ENCODE results near the gene KDM1B. TPM values are rescaled to one million over a fixed set of nuclear protein-coding genes. Genes with fewer than 3 reads are reported as not detected.

The KDM1B gene
- total and polyA plus RNA-seq, 9 of the 15 experiments (the other 6 are each of a cell fraction or from before 2014, with no cell fraction given), result 1.4 to 58.9 (median 36.3) TPM

- Histone ChIP-seq H3K27me3 (ENCODE audit: control insufficient read depth in 2 of 2, insufficient read depth in 2 of 2, low read length in 2 of 2) (no peaks in the 10 kb centered on the region; a peak in 1 of 5 replicates), H3K9ac (ENCODE audit: insufficient read depth in 1 of 2, low read depth in 2 of 2, low read length in 2 of 2) (no peak overlapping the region), H3K9me1 (ENCODE audit: control insufficient read depth, insufficient read depth, low read length) (no peaks in the 10 kb centered on the region), H3K79me2 (ENCODE audit: control insufficient read depth, insufficient read depth, low read length) (no peaks in the 10 kb centered on the region), H4K20me1 (replicated peaks; ENCODE audit: control insufficient read depth, insufficient read depth, low read length) (no peaks in the 10 kb centered on the region), H3K4me2 (ENCODE audit: insufficient read depth, low read length) (no peak overlapping the region), H3K27ac (ENCODE audit: extremely low read depth, low read depth, low read length) (no peak overlapping the region), H3K4me1 (replicated peaks in 1 of 2; ENCODE audit: control insufficient read depth in 2 of 2, insufficient read depth in 2 of 2, low read length in 2 of 2) (peaks cover 0 to 3% of the 10 kb centered on the region in 2 experiments; a peak in 1 of 5 replicates), H3K36me3 (ENCODE audit: control insufficient read depth, insufficient read depth, low read length) (no peaks in the 10 kb centered on the region), H3K4me3 (no peak overlapping the region), H2AFZ (ENCODE audit: low read depth, low read length) (peak overlapping the region; percentile 22; the same call in 1 of the 2 replicates), H3K9me3 (replicated peaks; ENCODE audit: control insufficient read depth, insufficient read depth, low read depth, low read length) (no peaks in the 10 kb centered on the region)
- intact Hi-C loops (cut with micrococcal nuclease), result loop anchor here (5.0 kb wide), 1 partner anchor 528 kb away; no protein-coding TSS in a partner anchor
- FAIRE-seq, result no peak
- ChIA-PET CTCF (ENCODE audit: low intra/inter-chr PET ratio) (no interaction called here), POLR2A (interaction anchor here (0.6 to 1.0 kb wide), 2 partner anchors 13 to 44 kb away, joined by 3 read pairs; no protein-coding TSS in a partner anchor)
- no peak for DNase-seq (ENCODE audit: extremely low read depth in 1 of 4, low spot score in 3 of 4)
- in situ Hi-C loops (cut with MboI), result no loop called here
- no peak for TF ChIP-seq XRCC4 (IDR thresholded peaks at IDR 0.05; ENCODE audit: extremely low read depth, insufficient read depth, insufficient read length)
- TF ChIP-seq GATAD2B (IDR thresholded peaks at IDR 0.05; ENCODE audit: borderline replicate concordance), result no peak
- peak; percentile 42; the same call in 1 of the 2 replicates for TF ChIP-seq SPI1 (IDR thresholded peaks at IDR 0.05; ENCODE audit: borderline replicate concordance, low read depth, low read length)
- no peak for TF ChIP-seq NFIC (IDR thresholded peaks at IDR 0.05)
- TF ChIP-seq FOXK2 (conservative IDR thresholded peaks at IDR 0.05 in 1 of 2, IDR thresholded peaks at IDR 0.05 in 1 of 2; ENCODE audit: low read depth in 2 of 2), result no peak
- TF ChIP-seq HEY1 (CRISPR knock-in tag; IDR thresholded peaks at IDR 0.05; ENCODE audit: borderline replicate concordance), result no peak
- no peak for TF ChIP-seq RCOR1 (IDR thresholded peaks at IDR 0.05; ENCODE audit: borderline replicate concordance in 1 of 2, low read depth in 2 of 2, low read length in 2 of 2)
- TF ChIP-seq MTA1 (IDR thresholded peaks at IDR 0.05; ENCODE audit: borderline replicate concordance), result no peak
- TF ChIP-seq CBFA2T3 (IDR thresholded peaks at IDR 0.05), result no peak
- TF ChIP-seq ZNF316 (IDR thresholded peaks at IDR 0.05), result peak; percentile 22; the same call in 1 of the 2 replicates
- 23% methylated on average over 2 of the region's 2 CpGs for WGBS (ENCODE audit: insufficient coverage, low coverage, missing lambda C conversion rate)
- no TSS peak for BruUV-seq (replicated peaks)
- ATAC-seq, result no peak
Measured at GRCh38 chr6:18115356-18115755, 39.9 kb upstream of the KDM1B start.

All from K562 (cell line).